Measurements from ENCODE around the gene EML5.

DNA sequence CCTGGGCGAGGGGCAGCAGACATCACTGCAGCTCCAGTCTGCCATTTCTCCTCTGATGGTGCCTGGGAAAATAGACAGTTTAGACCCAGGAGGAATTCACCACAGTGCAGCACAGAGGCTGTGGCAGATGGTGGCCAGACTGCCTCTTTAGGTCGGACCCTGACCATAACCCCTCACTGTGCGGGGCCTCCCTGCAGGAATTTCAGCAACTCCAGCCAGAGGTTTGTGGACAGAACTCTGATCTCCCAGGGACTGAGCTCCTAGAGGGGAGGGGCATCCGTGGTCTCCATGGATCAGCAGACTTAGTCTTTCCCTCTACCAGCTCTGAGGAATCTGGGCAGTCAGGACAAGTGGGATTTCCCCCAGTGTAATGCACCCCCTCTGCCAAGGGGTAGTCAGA lies 123.4 kb downstream of the EML5 start:
- TF ChIP-seq EZH2 (IDR thresholded peaks at IDR 0.05; ENCODE audit: low read length, missing control alignments) = no peak
- TF ChIP-seq, protein P1, sequence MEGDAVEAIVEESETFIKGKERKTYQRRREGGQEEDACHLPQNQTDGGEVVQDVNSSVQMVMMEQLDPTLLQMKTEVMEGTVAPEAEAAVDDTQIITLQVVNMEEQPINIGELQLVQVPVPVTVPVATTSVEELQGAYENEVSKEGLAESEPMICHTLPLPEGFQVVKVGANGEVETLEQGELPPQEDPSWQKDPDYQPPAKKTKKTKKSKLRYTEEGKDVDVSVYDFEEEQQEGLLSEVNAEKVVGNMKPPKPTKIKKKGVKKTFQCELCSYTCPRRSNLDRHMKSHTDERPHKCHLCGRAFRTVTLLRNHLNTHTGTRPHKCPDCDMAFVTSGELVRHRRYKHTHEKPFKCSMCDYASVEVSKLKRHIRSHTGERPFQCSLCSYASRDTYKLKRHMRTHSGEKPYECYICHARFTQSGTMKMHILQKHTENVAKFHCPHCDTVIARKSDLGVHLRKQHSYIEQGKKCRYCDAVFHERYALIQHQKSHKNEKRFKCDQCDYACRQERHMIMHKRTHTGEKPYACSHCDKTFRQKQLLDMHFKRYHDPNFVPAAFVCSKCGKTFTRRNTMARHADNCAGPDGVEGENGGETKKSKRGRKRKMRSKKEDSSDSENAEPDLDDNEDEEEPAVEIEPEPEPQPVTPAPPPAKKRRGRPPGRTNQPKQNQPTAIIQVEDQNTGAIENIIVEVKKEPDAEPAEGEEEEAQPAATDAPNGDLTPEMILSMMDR (conservative IDR thresholded peaks at IDR 0.05 in 1 of 2, IDR thresholded peaks at IDR 0.05 in 1 of 2; ENCODE audit: low read depth in 1 of 2, low read length in 2 of 2) = no peak
